Ramos (cell line): Measurements from ENCODE around the gene CRAMP1.

ENCODE experiments used
- in situ Hi-C: fragments of 300-500 bp; cut with MboI; formaldehyde crosslinking; loops from one replicate; pipeline ENCODE4 v1.14.3; 2022; ENCODE audit warnings: low sequenced_read_pairs; ENCODE audit not compliant: unreplicated experiment

The CRAMP1 gene, protein sequence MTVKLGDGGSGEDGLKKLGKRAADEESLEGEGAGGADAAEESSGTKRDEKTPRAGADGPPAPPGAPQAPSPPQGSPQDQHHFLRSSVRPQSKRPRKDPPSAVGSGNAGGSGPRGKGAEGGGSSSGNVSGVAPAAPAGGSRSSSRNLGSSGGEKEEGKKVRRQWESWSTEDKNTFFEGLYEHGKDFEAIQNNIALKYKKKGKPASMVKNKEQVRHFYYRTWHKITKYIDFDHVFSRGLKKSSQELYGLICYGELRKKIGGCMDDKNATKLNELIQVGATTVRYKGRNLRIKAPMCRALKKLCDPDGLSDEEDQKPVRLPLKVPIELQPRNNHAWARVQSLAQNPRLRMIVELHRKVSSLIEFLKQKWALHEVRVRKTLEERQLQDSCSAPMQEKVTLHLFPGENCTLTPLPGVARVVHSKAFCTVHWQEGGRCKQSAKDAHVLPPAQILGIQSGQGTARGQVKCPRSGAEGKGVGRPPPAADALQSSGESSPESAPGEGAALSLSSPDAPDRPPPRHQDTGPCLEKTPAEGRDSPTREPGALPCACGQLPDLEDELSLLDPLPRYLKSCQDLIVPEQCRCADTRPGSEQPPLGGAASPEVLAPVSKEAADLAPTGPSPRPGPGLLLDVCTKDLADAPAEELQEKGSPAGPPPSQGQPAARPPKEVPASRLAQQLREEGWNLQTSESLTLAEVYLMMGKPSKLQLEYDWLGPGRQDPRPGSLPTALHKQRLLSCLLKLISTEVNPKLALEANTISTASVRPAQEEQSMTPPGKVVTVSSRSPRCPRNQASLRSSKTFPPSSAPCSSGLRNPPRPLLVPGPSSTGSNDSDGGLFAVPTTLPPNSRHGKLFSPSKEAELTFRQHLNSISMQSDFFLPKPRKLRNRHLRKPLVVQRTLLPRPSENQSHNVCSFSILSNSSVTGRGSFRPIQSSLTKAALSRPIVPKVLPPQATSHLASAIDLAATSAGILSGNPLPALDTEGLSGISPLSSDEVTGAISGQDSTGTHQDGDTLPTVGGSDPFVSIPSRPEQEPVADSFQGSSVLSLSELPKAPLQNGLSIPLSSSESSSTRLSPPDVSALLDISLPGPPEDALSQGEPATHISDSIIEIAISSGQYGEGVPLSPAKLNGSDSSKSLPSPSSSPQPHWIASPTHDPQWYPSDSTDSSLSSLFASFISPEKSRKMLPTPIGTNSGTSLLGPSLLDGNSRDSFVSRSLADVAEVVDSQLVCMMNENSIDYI (N-terminal part only)

DNA sequence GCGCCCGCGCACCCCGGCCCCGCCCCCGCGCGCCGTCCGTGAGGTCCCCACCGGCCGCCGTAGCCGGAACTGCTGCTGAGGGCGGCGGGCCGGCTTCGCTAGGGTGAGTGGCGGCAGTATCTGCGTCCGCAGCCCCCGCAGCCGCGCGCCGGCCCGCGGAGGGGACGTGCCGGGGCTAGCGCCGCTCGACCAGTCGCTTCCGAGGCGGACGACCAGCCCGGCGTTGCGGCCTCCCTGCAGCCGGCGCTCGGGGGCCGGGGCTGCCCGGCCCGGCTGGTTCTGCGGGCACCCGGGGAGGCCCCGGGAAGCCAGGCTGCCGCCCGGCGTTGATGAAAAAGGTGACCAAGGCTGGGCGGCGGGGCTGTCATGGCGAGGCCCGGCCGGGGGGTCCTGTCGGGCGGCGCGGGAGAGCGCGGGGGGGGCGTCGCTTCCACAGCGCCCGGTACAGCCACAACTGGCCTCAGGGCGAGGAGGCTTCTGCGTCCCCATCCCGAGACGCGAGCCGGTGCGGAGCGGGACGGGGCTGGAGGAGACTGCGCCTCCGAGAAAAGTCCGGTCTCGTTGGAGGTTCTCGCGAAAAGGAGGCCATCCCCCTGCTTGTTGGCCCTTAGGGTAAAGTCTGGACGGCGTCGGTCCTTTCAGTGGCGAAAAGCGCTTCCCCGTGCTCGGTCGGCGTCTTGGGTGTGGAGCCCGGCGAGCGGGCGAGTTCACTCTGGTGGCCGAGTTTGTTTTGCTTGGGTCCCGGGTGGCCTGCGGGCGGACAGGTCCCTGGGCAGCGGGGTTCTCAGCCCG, at the start of gene CRAMP1:
TSS of gene CRAMP1 (plus strand) at position 41 of the 792 bp plus-strand sequence. CDS start 2,280 bp downstream, outside the sequence.
- in situ Hi-C loops = no loop called here

DNA sequence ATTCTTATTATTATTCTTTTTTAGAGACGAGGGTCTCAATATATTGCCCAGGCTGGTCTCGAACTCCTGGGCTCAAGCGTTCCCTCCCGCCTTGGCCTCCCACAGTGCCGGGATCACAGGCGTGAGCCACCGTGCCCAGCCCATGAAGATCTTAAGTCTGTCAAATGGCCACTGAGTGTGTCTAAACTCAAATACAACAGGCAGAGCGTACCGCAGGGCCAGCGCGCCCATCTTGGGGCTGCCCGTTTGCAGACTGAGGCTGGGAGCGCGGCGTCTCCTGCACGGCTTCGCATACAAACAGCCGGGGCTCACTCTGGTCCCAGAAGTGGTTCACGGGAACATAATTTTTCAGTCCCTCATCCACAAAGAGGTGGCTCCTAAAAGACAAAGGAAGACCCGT, 48.4 kb upstream of the CRAMP1 start:
- in situ Hi-C loops = no loop called here

DNA sequence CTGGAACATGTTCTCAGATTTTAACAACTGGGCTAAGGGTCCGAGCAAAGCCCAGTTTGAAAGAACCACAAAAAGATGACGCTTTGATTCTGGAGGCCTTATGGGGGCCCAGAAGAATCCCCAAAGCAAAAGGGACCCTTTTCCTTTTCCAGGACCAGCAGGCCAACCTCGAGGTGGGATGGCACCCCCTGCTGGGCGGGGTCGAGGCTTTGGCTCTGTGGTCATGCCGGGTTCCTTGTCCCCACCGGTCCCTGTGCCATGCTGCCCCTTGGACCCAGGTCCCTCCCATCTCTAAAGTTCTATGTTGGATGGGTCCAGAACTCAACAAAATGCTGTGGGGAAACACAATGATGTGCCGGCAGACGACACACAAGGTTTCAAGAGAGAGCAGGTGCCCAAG, 47.8 kb upstream of the CRAMP1 start:
- in situ Hi-C loops = no loop called here

DNA sequence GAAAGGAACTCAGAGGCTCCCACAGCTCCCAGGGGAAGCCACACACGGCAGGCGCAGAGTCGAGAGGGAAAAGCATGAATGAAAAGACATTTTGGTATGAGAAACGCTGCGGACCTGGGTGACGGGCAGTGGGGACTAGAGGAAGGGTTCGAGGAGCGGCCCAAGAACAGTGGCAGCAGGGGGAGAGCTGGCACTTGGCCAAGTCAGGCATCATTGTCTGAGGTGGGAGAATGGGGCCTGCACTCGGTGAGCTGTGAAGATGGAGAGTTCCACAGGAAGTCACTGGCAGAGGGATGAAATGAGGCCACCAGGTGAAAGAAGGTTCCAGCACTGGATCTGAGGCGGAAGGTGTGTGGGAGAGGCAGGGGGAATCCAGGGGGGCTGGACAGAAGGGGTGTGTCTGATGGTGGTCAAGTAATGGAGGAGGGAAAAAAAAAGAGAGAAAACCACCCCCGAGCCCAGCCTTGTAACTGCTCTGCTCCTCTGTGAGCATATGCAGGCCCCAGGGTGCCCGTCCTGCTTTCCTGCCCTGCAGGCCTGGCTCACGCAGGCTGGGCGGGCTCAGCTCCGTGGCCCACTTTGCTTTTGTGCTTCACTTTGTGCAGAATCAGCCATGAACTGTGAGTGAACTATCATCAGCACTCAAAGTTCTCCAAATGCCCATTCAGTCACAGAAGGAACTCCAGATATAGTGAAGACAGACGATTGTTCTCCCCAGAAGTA, 46.9 kb upstream of the CRAMP1 start:
- in situ Hi-C loops = no loop called here

DNA sequence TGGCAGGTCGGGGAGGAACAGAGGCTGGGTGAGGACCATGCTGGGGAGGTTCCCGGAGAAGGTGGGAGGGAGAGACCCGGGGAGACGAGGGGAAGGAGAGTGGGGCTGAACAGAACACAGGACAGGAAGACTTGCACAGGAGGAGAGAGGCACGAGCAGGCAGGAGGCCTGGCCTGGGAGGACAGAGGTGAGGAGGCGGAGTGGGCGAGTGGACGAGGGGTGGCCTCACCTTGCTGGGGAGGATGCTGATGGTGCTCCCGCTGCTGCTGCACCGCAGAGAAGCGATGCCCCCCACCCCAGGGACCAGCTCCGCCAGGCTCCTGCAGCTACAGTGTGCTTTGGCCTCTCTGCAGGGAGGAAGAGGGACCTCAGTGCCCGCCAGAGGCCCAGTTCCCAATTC, 44.2 kb upstream of the CRAMP1 start:
- in situ Hi-C loops = no loop called here

DNA sequence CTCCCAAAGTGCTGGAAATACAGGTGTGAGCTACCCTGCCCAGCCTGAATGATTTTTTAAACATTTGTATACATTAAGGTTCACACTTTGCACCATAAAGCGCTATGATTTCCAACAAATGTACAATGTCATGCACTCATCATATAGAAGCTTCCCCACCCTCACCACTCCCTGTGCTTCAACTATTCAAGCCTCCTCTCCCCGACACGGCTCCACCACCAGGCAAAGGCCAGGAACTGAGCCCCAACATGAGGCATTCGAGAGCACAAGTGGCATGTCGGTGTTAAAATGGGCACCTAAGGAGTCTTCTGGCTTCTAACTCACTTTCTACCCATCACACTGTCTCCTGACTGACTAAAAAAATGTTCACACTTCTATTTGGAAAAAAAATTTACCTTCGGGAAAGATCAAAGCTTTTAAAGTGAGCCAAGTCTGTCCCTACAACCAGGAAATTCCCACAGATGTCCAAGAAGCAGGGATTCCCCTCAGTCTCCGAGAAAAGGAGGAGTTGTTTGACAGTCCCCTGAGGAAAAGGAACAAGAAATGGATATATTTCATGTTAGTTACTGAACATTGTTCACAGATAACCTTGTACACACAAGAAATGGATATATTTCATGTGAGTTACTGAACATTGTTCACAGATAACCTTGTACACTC, 41.0 kb upstream of the CRAMP1 start:
- in situ Hi-C loops = no loop called here

DNA sequence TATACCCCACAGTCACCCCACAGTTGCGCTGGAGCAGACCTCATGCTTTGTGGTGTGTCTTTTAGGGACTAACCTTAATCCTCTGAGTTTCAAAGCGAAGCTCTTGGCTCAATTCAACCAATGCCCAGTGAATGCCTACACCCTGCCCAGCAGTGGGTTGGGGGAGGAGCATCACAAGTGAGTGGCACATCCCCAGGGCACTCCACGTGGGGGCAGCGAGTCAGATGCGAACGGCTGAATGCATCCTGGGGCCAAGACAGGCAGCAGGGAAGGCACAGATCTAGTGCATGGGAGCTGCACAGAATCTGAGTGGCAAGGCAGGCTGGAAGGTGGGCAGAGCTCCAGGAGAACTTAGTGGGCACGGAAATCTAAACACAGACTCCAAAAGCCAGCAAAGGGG, 39.5 kb upstream of the CRAMP1 start:
- in situ Hi-C loops = no loop called here

DNA sequence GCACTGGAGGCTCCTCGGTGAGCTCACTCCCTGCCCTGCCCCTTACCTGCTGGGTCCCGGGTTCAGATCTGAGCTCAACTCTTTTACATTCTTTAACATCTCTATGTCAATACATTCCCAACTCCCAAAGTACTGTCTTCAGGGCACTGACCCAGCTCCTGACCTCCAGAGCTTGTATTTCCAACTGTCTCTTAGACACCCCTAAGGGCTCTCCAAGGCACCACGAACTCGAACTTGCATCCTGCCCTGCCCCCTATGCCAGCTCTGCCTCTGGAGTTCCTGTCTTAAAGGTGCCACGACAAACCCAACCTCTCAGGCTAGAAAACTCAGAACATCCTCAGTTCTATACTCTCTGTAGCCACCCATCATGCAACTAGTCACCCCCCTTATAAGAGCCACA, 38.9 kb upstream of the CRAMP1 start:
- in situ Hi-C loops = no loop called here

DNA sequence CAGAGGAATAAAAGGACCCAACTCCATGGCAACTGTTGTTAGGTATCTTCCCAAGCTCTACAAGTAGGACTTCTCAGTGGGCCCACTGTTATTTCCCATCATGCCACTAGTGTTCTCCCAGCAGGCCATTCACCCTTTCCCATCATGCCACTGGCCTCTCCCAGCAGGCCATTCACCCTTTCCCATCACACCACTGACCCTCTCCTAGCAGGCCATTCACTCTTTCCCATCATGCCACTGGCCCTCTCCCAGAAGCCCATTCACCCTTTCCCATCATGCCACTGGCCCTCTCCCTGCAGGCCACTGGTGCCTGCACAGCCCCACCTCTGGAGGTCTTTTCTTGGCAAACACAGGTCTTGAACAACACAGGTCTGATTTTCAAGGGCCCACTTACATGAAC, 36.6 kb upstream of the CRAMP1 start:
- in situ Hi-C loops = no loop called here

DNA sequence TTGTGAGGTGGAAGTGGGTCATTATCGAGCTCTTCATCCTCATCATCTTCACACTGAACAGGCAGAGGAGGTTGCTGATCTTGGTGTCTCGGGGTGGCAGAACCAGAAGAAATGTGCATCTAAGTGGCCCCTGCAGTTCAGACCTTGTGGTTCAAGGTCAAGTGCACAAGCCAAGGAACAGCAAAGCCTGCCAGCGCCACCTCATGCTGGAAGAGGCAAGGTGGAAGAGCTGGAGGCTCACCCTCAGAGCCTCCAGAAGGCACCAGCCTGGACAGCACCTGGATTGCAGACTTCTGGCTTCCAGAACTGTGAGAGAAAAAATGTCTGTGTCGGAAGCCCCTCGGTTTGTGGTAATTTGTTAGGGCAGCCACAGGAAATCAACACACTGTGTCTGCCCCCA, 32.9 kb upstream of the CRAMP1 start:
- in situ Hi-C loops = no loop called here

DNA sequence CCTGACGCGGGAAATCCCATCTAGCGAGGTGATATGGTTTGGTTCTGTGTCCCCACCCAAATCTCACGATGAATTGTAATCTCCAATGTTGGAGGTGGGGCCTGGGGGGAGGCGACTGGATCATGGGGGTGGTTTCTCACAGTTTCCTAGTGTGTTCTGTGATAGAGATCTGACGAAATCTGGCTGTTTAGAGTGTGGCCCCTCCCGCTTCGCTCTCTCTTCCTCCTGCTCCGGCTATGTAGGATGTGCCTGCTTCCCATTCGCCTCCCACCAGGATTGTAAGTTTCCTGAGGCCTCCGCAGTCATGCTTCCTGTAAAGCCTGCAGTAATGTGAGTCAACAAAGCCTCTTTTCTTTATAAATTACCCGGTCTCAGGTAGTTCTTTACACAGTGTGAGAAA, 31.9 kb upstream of the CRAMP1 start:
- in situ Hi-C loops = no loop called here

DNA sequence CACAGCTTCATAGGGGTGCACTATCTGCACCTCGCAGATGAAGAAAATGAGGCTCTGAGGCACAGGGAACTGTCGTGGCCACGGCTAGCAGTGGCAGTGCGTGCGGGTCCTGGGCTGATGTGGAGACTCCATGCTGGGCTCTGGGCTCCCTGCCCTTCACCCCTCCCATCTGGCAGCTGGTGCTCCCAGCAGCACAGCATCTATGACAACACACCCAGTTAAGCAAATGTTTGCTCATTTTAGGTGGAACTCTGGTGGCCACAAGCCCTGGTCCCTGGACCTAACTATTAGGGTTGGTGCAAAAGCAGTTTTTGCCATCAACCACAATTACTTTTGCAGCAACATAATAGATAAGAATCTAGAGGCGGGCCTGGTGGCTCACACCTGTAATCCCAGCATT, 31.2 kb upstream of the CRAMP1 start:
- in situ Hi-C loops = no loop called here

DNA sequence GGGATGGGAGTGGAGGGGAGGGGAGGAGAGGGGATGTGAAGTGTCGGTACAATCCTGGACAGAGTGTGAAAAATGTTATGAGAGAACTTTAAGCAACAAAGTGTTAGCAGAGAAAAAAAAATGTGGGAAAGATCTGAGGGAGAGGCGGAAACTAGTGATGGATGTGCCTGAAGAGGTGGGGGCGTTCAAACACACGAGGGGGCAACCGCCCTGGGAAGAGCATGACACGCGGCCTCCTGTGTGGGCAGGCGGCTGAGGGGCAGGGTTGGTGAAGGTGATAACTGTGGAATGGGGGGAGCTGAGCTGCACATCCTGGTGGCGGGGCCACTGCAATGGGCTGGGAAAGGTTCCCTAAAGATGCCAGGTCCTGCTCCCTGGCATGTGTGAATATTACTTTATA, 30.4 kb upstream of the CRAMP1 start:
- in situ Hi-C loops = no loop called here

DNA sequence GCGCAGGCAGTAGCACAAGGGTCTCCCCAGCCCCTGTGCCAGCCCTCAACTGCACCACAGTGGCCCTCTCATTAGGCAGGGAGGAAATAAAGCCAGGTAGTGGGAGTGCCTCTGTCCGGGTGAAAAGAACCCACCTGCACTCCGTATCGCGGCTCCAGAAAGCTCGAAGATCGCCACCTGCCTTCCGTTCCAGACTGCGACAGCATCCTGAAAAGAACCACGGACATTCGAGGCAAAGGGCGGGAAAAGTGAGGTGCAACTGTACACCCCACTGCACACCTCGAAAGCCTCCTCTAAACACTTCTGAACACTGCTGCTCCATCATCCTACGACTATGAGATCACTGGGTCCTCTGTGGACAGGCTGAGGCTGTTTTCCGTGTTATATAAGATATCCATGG, 29.0 kb upstream of the CRAMP1 start:
- in situ Hi-C loops = no loop called here

DNA sequence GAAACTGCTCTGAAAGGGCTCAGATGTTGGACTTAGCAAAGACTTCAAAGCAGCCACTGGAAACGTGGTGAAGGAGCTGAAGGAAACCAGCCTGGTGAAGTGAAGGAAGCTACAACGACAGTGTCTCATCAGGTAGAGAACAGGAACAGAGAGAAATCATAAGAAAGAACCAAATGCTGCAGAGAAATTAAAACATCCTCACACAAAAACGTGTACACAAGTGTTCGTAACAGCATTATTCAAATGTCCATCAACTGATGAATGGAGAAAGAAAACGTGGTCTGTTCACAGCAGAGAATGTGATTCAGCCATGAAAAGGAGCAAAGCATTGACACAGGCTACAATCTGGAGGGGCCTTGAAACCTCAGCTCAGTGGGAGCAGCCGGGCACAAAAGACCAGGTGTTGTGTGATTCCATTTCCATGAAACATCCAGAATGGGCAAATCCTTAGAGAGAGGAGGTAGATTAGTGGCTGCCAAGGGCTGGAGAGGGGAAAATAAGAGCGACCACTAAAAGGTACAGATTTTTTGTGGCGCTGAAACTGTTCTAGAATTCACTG, 27.2 kb upstream of the CRAMP1 start:
- in situ Hi-C loops = no loop called here

DNA sequence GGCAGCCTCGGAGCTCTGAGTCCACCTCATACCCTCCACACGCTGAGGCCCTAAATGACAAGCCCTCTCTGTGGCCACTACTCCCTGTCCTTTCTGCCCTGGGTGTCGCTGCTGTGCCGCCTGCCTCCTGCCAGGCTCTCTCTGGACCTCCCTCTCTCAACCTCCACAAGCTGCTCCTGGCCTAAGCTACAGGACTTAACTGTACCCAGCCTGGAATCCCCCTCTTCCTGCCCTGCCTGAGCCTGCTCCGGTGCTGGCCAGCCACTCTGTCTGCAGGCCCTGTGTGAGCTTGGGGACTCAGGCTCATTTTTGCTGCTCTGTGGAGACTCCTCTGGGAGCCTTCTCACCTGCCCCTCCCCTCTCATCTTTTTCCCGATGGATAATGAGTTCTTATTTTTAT, 21.8 kb upstream of the CRAMP1 start:
- in situ Hi-C loops = no loop called here

DNA sequence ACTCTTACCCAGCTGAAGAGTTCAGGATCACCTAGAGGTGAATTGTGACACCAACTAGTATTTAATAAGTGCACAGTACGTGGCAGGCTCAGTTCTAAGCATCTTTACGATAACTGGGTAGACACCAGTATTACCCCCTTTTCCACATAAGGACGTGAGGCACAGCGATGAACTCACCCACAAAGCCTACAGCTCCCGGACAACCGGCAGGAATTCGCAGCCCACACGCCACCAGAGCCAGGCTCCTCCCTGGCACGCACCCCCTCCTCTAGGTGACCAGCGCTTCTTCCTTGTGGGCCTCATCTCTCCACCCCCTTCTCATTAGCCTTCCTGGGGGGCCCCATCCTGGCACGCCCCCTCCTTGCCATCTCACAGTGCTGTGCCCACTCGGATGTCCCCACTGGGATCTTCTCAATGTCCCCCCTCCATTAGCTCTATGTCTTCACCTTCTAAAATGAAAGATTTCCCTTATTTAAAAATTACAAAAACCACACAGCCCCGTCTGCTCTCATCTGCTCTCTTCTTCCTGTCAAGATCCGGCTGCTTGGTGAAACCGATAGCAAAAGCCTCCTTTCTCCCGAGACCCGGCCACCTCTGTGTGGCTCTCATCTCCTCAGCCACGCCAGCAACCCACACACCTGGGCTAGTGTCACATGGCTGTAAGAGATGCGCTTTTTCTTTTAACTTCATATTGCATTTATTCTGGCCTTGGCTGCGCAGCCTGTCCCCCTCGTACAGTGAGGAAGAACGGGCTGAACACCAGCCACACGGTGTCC, 21.0 kb upstream of the CRAMP1 start:
- in situ Hi-C loops = no loop called here

DNA sequence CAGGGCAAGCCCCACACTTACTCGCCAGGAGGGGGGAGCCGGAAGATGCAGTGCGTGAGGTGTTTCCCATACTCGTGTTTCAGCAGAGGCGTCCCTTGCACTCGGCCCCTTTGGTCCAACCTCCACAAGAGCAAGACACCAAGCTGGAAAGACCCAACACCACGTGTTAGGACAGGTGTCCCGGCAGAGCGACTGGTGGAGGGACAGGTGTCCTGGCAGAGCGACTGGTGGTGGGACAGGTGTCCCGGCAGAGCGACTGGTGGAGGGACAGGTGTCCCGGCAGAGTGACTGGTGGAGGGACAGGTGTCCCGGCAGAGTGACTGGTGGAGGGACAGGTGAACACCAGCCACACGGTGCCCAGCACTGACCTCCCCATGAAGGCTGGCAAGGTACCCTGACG, 19.7 kb upstream of the CRAMP1 start:
- in situ Hi-C loops = no loop called here
